ENCODE data around the gene KRTAP24-1. TPM values are rescaled to one million over a fixed set of nuclear protein-coding genes. Genes with fewer than 3 reads are reported as not detected.

Gene KRTAP24-1
- total and polyA plus RNA-seq, 4 donors, result not detected

DNA sequence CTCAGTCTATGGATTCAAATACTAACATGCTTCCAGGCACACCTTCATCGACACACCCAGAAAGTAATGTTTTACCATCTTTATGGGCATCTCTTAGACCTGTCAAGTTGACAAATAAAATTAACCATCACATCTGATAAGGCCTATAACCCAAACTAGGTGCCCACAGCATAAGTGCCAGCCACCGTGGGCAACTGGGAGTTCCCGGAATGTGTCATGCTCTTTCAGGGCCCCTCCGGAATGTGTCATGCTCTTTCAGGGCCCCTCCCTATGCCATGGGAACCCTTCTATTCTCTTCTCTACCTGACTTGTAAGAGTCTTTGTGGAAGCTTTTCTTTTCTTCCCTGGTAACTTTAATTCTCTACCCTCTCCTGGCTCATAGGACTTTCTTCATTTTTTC lies 26.6 kb downstream of the KRTAP24-1 start:
- Histone ChIP-seq H3K9me3 (ENCODE audit: control insufficient read depth in 4 of 4, insufficient read depth in 3 of 4, low read length in 3 of 4) (no peaks in the 10 kb centered on the region), H3K36me3 (ENCODE audit: control insufficient read depth in 4 of 4, insufficient read depth in 4 of 4, low read length in 4 of 4) (no peaks in the 10 kb centered on the region), H3K4me3 (no peak overlapping the region), H3K4me1 (ENCODE audit: control insufficient read depth in 5 of 5, insufficient read depth in 5 of 5, low read length in 5 of 5) (no peaks in the 10 kb centered on the region), H3K9ac (ENCODE audit: insufficient read depth in 1 of 2, low read length in 2 of 2) (no peak overlapping the region), H3K27me3 (ENCODE audit: control insufficient read depth in 3 of 3, insufficient read depth in 3 of 3, low read length in 2 of 3) (no peaks in the 10 kb centered on the region), H3K27ac (ENCODE audit: low read depth in 1 of 2, low read length in 1 of 2) (no peak overlapping the region)
- WGBS, 2 donors, result 88 to 90% methylated on average over 4 of the region's 4 CpGs
- TF ChIP-seq, protein P1, sequence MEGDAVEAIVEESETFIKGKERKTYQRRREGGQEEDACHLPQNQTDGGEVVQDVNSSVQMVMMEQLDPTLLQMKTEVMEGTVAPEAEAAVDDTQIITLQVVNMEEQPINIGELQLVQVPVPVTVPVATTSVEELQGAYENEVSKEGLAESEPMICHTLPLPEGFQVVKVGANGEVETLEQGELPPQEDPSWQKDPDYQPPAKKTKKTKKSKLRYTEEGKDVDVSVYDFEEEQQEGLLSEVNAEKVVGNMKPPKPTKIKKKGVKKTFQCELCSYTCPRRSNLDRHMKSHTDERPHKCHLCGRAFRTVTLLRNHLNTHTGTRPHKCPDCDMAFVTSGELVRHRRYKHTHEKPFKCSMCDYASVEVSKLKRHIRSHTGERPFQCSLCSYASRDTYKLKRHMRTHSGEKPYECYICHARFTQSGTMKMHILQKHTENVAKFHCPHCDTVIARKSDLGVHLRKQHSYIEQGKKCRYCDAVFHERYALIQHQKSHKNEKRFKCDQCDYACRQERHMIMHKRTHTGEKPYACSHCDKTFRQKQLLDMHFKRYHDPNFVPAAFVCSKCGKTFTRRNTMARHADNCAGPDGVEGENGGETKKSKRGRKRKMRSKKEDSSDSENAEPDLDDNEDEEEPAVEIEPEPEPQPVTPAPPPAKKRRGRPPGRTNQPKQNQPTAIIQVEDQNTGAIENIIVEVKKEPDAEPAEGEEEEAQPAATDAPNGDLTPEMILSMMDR (IDR thresholded peaks at IDR 0.05; ENCODE audit: control extremely low read depth, extremely low read depth), result no peak
- ATAC-seq (ENCODE audit: insufficient read depth, low FRiP score) (no peak), DNase-seq (no peak)

- Histone ChIP-seq H3K9me3 (ENCODE audit: control insufficient read depth in 4 of 4, insufficient read depth in 3 of 4, low read length in 3 of 4) (no peaks in the 10 kb centered on the region), H3K27ac (ENCODE audit: low read depth in 1 of 2, low read length in 1 of 2) (no peak overlapping the region), H3K4me3 (no peak overlapping the region), H3K9ac (ENCODE audit: insufficient read depth in 1 of 2, low read length in 2 of 2) (no peak overlapping the region), H3K27me3 (ENCODE audit: control insufficient read depth in 3 of 3, insufficient read depth in 3 of 3, low read length in 2 of 3) (no peaks in the 10 kb centered on the region), H3K36me3 (ENCODE audit: control insufficient read depth in 4 of 4, insufficient read depth in 4 of 4, low read length in 4 of 4) (no peaks in the 10 kb centered on the region), H3K4me1 (ENCODE audit: control insufficient read depth in 5 of 5, insufficient read depth in 5 of 5, low read length in 5 of 5) (no peaks in the 10 kb centered on the region)
- WGBS, 2 donors, result 37 to 38% methylated on average over 1 of the region's 1 CpG
- TF ChIP-seq, protein P1 (IDR thresholded peaks at IDR 0.05; ENCODE audit: control extremely low read depth, extremely low read depth), result no peak
- DNase-seq (no peak), ATAC-seq (ENCODE audit: insufficient read depth, low FRiP score) (no peak)
Measured at GRCh38 chr21:30255679-30256078, 27.1 kb downstream of the KRTAP24-1 start.

- ATAC-seq (ENCODE audit: insufficient read depth, low FRiP score) (no peak), DNase-seq (no peak)
- no peaks in the 10 kb centered on the region for H3K36me3 ChIP-seq (ENCODE audit: control insufficient read depth in 4 of 4, insufficient read depth in 4 of 4, low read length in 4 of 4)
- H3K27me3 ChIP-seq (ENCODE audit: control insufficient read depth in 3 of 3, insufficient read depth in 3 of 3, low read length in 2 of 3), result no peaks in the 10 kb centered on the region
- no peak overlapping the region for H3K9ac ChIP-seq (ENCODE audit: insufficient read depth in 1 of 2, low read length in 2 of 2)
- H3K9me3 ChIP-seq (ENCODE audit: control insufficient read depth in 4 of 4, insufficient read depth in 3 of 4, low read length in 3 of 4), result no peaks in the 10 kb centered on the region
- TF ChIP-seq, protein P1 (IDR thresholded peaks at IDR 0.05; ENCODE audit: control extremely low read depth, extremely low read depth), result no peak
- WGBS, 2 donors, result 79 to 84% methylated on average over 1 of the region's 1 CpG
- no peaks in the 10 kb centered on the region for H3K4me1 ChIP-seq (ENCODE audit: control insufficient read depth in 5 of 5, insufficient read depth in 5 of 5, low read length in 5 of 5)
- no peak overlapping the region for H3K27ac ChIP-seq (ENCODE audit: low read depth in 1 of 2, low read length in 1 of 2)
- H3K4me3 ChIP-seq, result no peak overlapping the region
Measured at GRCh38 chr21:30251781-30252180, 31.0 kb downstream of the KRTAP24-1 start.

GRCh38 chr21:30249936-30250335 lies 32.8 kb downstream of the KRTAP24-1 start:
- Histone ChIP-seq H3K9me3 (ENCODE audit: control insufficient read depth in 4 of 4, insufficient read depth in 3 of 4, low read length in 3 of 4) (no peaks in the 10 kb centered on the region), H3K4me1 (ENCODE audit: control insufficient read depth in 5 of 5, insufficient read depth in 5 of 5, low read length in 5 of 5) (no peaks in the 10 kb centered on the region), H3K9ac (ENCODE audit: insufficient read depth in 1 of 2, low read length in 2 of 2) (no peak overlapping the region), H3K36me3 (ENCODE audit: control insufficient read depth in 4 of 4, insufficient read depth in 4 of 4, low read length in 4 of 4) (no peaks in the 10 kb centered on the region), H3K4me3 (no peak overlapping the region), H3K27ac (ENCODE audit: low read depth in 1 of 2, low read length in 1 of 2) (no peak overlapping the region), H3K27me3 (ENCODE audit: control insufficient read depth in 3 of 3, insufficient read depth in 3 of 3, low read length in 2 of 3) (no peaks in the 10 kb centered on the region)
- DNase-seq (no peak), ATAC-seq (ENCODE audit: insufficient read depth, low FRiP score) (no peak)
- 70 to 91% methylated on average over 3 of the region's 3 CpGs for WGBS, 2 donors
- TF ChIP-seq, protein P1 (IDR thresholded peaks at IDR 0.05; ENCODE audit: control extremely low read depth, extremely low read depth), result no peak

Measured in lung (tissue), 12 donors.